HG02970 (cell line): Measurements from ENCODE around the gene HELZ.
A peak's percentile ranks its signal among the peaks of the same experiment; 100 is the strongest.
"Not testable (repeated sequence)": the region's sequence is repeated elsewhere in the genome, so short reads cannot be mapped to it uniquely, and the experiment has no call there.

Source experiments
- ATAC-seq: cut with Tn5 transposase; IDR thresholded peaks from one replicate; pipeline ENCODE4 v1.9.1; 2021; ENCODE audit warnings: mild to moderate bottlenecking, moderate library complexity, moderate number of reproducible peaks; ENCODE audit not compliant: unreplicated experiment, low FRiP score

The HELZ gene

GRCh38 chr17:67245073-67245693 is at the start of gene HELZ:
HELZ (minus strand) TSS chr17:67245196; CDS start chr17:67218804, 26,392 bp downstream.
- peak; percentile 45 for ATAC-seq

GRCh38 chr17:67293251-67294203 is 48.5 kb upstream of the HELZ start:
- no peak for ATAC-seq

GRCh38 chr17:67290711-67291291 is 45.8 kb upstream of the HELZ start:
- no peak for ATAC-seq

GRCh38 chr17:67290244-67290643 is 45.2 kb upstream of the HELZ start:
- no peak for ATAC-seq

GRCh38 chr17:67289181-67289876 is 44.3 kb upstream of the HELZ start:
- no peak for ATAC-seq

GRCh38 chr17:67286826-67287225 is 41.8 kb upstream of the HELZ start:
- ATAC-seq = not testable (repeated sequence)

- ATAC-seq = no peak
These were observed 40.4 kb upstream of the HELZ start for GRCh38 chr17:67285360-67285759.

- ATAC-seq = no peak
These were observed 38.9 kb upstream of the HELZ start for GRCh38 chr17:67283731-67284516.

GRCh38 chr17:67281743-67282142 is 36.7 kb upstream of the HELZ start:
- no peak for ATAC-seq

GRCh38 chr17:67281053-67281452 is 36.1 kb upstream of the HELZ start:
- no peak for ATAC-seq

GRCh38 chr17:67280279-67280678 is 35.3 kb upstream of the HELZ start:
- ATAC-seq = no peak

- no peak for ATAC-seq
These were observed 34.1 kb upstream of the HELZ start for GRCh38 chr17:67279115-67279514.

- no peak for ATAC-seq
These were observed 33.4 kb upstream of the HELZ start for GRCh38 chr17:67278363-67278762.

- ATAC-seq = no peak
These were observed 31.1 kb upstream of the HELZ start for GRCh38 chr17:67276075-67276474.

GRCh38 chr17:67274466-67274865 is 29.5 kb upstream of the HELZ start:
- ATAC-seq = no peak

GRCh38 chr17:67273900-67274299 is 28.9 kb upstream of the HELZ start:
- ATAC-seq = no peak

- ATAC-seq = no peak
These were observed 27.5 kb upstream of the HELZ start for GRCh38 chr17:67272312-67273047.

GRCh38 chr17:67271187-67271586 is 26.2 kb upstream of the HELZ start:
- not testable (repeated sequence) for ATAC-seq

GRCh38 chr17:67270416-67270815 is 25.4 kb upstream of the HELZ start:
- ATAC-seq = no peak
